ENCODE results near the gene APMAP. TPM values are rescaled to one million over a fixed set of nuclear protein-coding genes. Genes with fewer than 3 reads are reported as not detected.

The APMAP gene
- total and polyA plus RNA-seq, 2 experiments from 2014 or later: 110 to 123 TPM

- Histone ChIP-seq H3K4me3 (no peak overlapping the region), H4K20me1 (ENCODE audit: insufficient read depth, poor library complexity, severe bottlenecking) (peaks cover 2% of the 10 kb centered on the region), H3K4me1 (ENCODE audit: insufficient read depth) (peaks cover 35% of the 10 kb centered on the region), H3K27ac (peak overlapping the region; percentile 46), H2AFZ (no peak overlapping the region), H3K4me2 (peak overlapping the region; percentile 3), H3K27me3 (no peaks in the 10 kb centered on the region), H3K79me2 (peaks cover 18% of the 10 kb centered on the region), H3K9me2 (replicated peaks; ENCODE audit: insufficient read depth) (no peaks in the 10 kb centered on the region), H3K9me3 (ENCODE audit: low read depth) (no peaks in the 10 kb centered on the region), H3K36me3 (replicated peaks; ENCODE audit: insufficient read depth, low read depth) (no peaks in the 10 kb centered on the region)
- TF ChIP-seq EZH2phosphoT487 (IDR thresholded peaks at IDR 0.05; ENCODE audit: low read depth, severe bottlenecking, unreplicated experiment) (no peak), EZH2 (IDR thresholded peaks at IDR 0.05; ENCODE audit: borderline replicate concordance) (no peak), CTCF (IDR thresholded peaks at IDR 0.05; ENCODE audit: poor library complexity) (no peak)
- peak; percentile 50 for DNase-seq (ENCODE audit: low spot score)
- WGBS (ENCODE audit: low lambda C conversion rate, missing lambda C conversion rate): 51% methylated on average over 6 of the region's 6 CpGs
These were observed 40.8 kb upstream of the APMAP start for GRCh38 chr20:25033265-25033923.

- WGBS (ENCODE audit: low lambda C conversion rate, missing lambda C conversion rate): 80% methylated on average over 29 of the region's 29 CpGs
- no peak overlapping the region for H2AFZ ChIP-seq
- H3K4me1 ChIP-seq (ENCODE audit: insufficient read depth): peaks cover 35% of the 10 kb centered on the region
- DNase-seq (ENCODE audit: low spot score): no peak
- no peaks in the 10 kb centered on the region for H3K27me3 ChIP-seq
- H3K9me2 ChIP-seq (replicated peaks; ENCODE audit: insufficient read depth): no peaks in the 10 kb centered on the region
- no peaks in the 10 kb centered on the region for H4K20me1 ChIP-seq (ENCODE audit: insufficient read depth, poor library complexity, severe bottlenecking)
- no peaks in the 10 kb centered on the region for H3K36me3 ChIP-seq (replicated peaks; ENCODE audit: insufficient read depth, low read depth)
- no peak overlapping the region for H3K4me3 ChIP-seq
- H3K27ac ChIP-seq: peak overlapping the region; percentile 46
- TF ChIP-seq CTCF (IDR thresholded peaks at IDR 0.05; ENCODE audit: poor library complexity) (no peak), EZH2phosphoT487 (IDR thresholded peaks at IDR 0.05; ENCODE audit: low read depth, severe bottlenecking, unreplicated experiment) (no peak), EZH2 (IDR thresholded peaks at IDR 0.05; ENCODE audit: borderline replicate concordance) (no peak)
- peak overlapping the region; percentile 3 for H3K4me2 ChIP-seq
- peaks cover 18% of the 10 kb centered on the region for H3K79me2 ChIP-seq
- no peaks in the 10 kb centered on the region for H3K9me3 ChIP-seq (ENCODE audit: low read depth)
These were observed 40.1 kb upstream of the APMAP start for GRCh38 chr20:25032478-25033264.

GRCh38 chr20:25032065-25032477, 39.5 kb upstream of the APMAP start:
- Histone ChIP-seq H4K20me1 (ENCODE audit: insufficient read depth, poor library complexity, severe bottlenecking) (no peaks in the 10 kb centered on the region), H3K36me3 (replicated peaks; ENCODE audit: insufficient read depth, low read depth) (no peaks in the 10 kb centered on the region), H3K4me2 (no peak overlapping the region), H3K9me3 (ENCODE audit: low read depth) (no peaks in the 10 kb centered on the region), H3K4me1 (ENCODE audit: insufficient read depth) (peaks cover 33% of the 10 kb centered on the region), H3K27ac (peak overlapping the region; percentile 46), H3K27me3 (no peaks in the 10 kb centered on the region), H2AFZ (no peak overlapping the region), H3K4me3 (no peak overlapping the region), H3K9me2 (replicated peaks; ENCODE audit: insufficient read depth) (no peaks in the 10 kb centered on the region), H3K79me2 (peaks cover 15% of the 10 kb centered on the region)
- no peak for TF ChIP-seq EZH2 (IDR thresholded peaks at IDR 0.05; ENCODE audit: borderline replicate concordance)
- no peak for TF ChIP-seq EZH2phosphoT487 (IDR thresholded peaks at IDR 0.05; ENCODE audit: low read depth, severe bottlenecking, unreplicated experiment)
- no peak for TF ChIP-seq CTCF (IDR thresholded peaks at IDR 0.05; ENCODE audit: poor library complexity)
- DNase-seq (ENCODE audit: low spot score): no peak
- WGBS (ENCODE audit: low lambda C conversion rate, missing lambda C conversion rate): 96% methylated on average over 16 of the region's 16 CpGs
